ENCODE data around the gene DNAH8. TPM values are rescaled to one million over a fixed set of nuclear protein-coding genes. Genes with fewer than 3 reads are reported as not detected.

DNAH8 gene
- total and polyA plus RNA-seq, 2 donors (not counting 3 experiments of a cell fraction or from before 2014, with no cell fraction given), result 0.29 to 0.61 TPM

DNA sequence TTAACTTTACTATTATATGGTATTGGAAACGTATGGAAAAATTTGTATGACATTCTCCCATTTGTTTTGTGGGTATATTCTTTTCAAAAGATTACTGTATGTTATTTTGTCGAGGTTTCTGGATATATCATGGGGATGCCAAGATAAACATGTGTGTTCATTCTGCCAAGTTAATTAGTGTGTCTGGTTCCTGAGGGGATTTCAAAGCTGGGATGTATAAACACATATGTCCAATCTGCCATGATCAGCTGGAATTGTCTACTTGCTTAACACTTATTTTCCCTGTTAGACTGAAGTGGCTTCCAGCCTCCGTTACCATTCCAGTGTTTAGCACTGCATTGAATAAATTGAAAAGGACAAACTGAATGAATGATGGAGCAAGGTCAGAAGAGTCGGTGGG is 86.2 kb downstream of the DNAH8 start:
- no peaks in the 10 kb centered on the region for H4K20me1 ChIP-seq (replicated peaks; ENCODE audit: control insufficient read depth, extremely low read depth, insufficient read depth, low read length)
- peaks cover 38% of the 10 kb centered on the region for H3K4me1 ChIP-seq (ENCODE audit: control insufficient read depth, extremely low read depth, insufficient read depth, low read length)
- H3K36me3 ChIP-seq (ENCODE audit: control insufficient read depth in 2 of 2, extremely low read depth in 1 of 2, insufficient read depth in 2 of 2, low read length in 2 of 2), result no peaks in the 10 kb centered on the region
- H3K27ac ChIP-seq (ENCODE audit: insufficient read depth, low read depth, low read length), result no peak overlapping the region
- intact Hi-C loops (cut with micrococcal nuclease), result no loop called here
- no peaks in the 10 kb centered on the region for H3K9me3 ChIP-seq (replicated peaks; ENCODE audit: control insufficient read depth, insufficient read depth, low read length)
- H3K9ac ChIP-seq (replicated peaks; ENCODE audit: extremely low read depth, insufficient read depth, low read length), result no peak overlapping the region
- no peak overlapping the region for H3K4me3 ChIP-seq (replicated peaks in 1 of 3; ENCODE audit: insufficient read depth in 1 of 3, low read depth in 1 of 3, low read length in 3 of 3)
- ChIA-PET CTCF (no interaction called here), POLR2A (no interaction called here)
- H3K27me3 ChIP-seq (ENCODE audit: control insufficient read depth in 2 of 2, insufficient read depth in 2 of 2, low read length in 2 of 2), result no peaks in the 10 kb centered on the region
- FAIRE-seq (no peak), DNase-seq (ENCODE audit: low read depth, low spot score) (peak; percentile 26)
- no TSS peak for BruUV-seq (replicated peaks)
- TF ChIP-seq, protein P1, sequence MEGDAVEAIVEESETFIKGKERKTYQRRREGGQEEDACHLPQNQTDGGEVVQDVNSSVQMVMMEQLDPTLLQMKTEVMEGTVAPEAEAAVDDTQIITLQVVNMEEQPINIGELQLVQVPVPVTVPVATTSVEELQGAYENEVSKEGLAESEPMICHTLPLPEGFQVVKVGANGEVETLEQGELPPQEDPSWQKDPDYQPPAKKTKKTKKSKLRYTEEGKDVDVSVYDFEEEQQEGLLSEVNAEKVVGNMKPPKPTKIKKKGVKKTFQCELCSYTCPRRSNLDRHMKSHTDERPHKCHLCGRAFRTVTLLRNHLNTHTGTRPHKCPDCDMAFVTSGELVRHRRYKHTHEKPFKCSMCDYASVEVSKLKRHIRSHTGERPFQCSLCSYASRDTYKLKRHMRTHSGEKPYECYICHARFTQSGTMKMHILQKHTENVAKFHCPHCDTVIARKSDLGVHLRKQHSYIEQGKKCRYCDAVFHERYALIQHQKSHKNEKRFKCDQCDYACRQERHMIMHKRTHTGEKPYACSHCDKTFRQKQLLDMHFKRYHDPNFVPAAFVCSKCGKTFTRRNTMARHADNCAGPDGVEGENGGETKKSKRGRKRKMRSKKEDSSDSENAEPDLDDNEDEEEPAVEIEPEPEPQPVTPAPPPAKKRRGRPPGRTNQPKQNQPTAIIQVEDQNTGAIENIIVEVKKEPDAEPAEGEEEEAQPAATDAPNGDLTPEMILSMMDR (IDR thresholded peaks at IDR 0.05; ENCODE audit: extremely low read depth in 1 of 2, insufficient read depth in 1 of 2, low read depth in 1 of 2, low read length in 2 of 2), result no peak
- no peak for TF ChIP-seq POLR2AphosphoS5 (IDR thresholded peaks at IDR 0.05; ENCODE audit: insufficient read depth, low read depth, low read length)
- no peak for TF ChIP-seq JUN (IDR thresholded peaks at IDR 0.05; ENCODE audit: borderline replicate concordance, insufficient read depth, insufficient read length, low read depth)
- no peak for TF ChIP-seq EZH2 (IDR thresholded peaks at IDR 0.05; ENCODE audit: borderline replicate concordance, low read depth, low read length, severe bottlenecking)
- no peak for TF ChIP-seq POLR2A (IDR thresholded peaks at IDR 0.05; ENCODE audit: low read depth, low read length)
- TF ChIP-seq MYC (IDR thresholded peaks at IDR 0.05; ENCODE audit: low read depth, low read length), result no peak
- no peak for TF ChIP-seq MAX (IDR thresholded peaks at IDR 0.05; ENCODE audit: insufficient read depth, insufficient read length)
- no peak for TF ChIP-seq FOS (IDR thresholded peaks at IDR 0.05; ENCODE audit: borderline replicate concordance, insufficient read depth, low read length)
- TF ChIP-seq GATA2 (IDR thresholded peaks at IDR 0.05; ENCODE audit: insufficient read depth, insufficient read length, low read depth, low read length), result no peak
- dilution Hi-C loops (cut with MboI; ENCODE audit: extremely low pct_ligation_motif_present, low sequenced_read_pairs), result no loop called here
- no peak overlapping the region for H3K4me2 ChIP-seq (ENCODE audit: insufficient read depth, low read length)
- no peak overlapping the region for H2AFZ ChIP-seq (ENCODE audit: low read depth, low read length)
- H3K79me2 ChIP-seq (ENCODE audit: control insufficient read depth, insufficient read depth, low read length), result no peaks in the 10 kb centered on the region
- no peaks in the 10 kb centered on the region for H3K9me1 ChIP-seq (replicated peaks; ENCODE audit: control insufficient read depth, extremely low read depth, insufficient read depth, low read length)
